Central memory CD8-positive, alpha-beta T cell (primary cell): Measurements from ENCODE around the gene ATP8B2.
A peak's percentile ranks its signal among the peaks of the same experiment; 100 is the strongest.

Source experiments
- ATAC-seq: fragments of 150-1000 bp; cut with Tn5 transposase; replicated peaks from 2 replicates; pipeline ENCODE4 v1.10.0; 2022; ENCODE audit warnings: mild to moderate bottlenecking, moderate FRiP score, moderate number of reproducible peaks; ENCODE audit not compliant: poor library complexity, severe bottlenecking; ENCODE audit errors: extremely low read depth
- DNase-seq, 2 donors: peaks; one replicate each; pipeline ENCODE4 v3.0.0; 2021; ENCODE audit warnings: low spot score in 2 of 2
- H3K27ac Mint-ChIP-seq: one replicate; pipeline ENCODE4 v1.8.0; 2022; ENCODE audit warnings: low read depth, mild to moderate bottlenecking, moderate library complexity, mixed read lengths
- H3K27me3 Mint-ChIP-seq: one replicate; pipeline ENCODE4 v1.8.0; 2022; ENCODE audit warnings: mixed read lengths
- H3K36me3 Mint-ChIP-seq: one replicate; pipeline ENCODE4 v1.8.0; 2022; ENCODE audit warnings: mild to moderate bottlenecking, moderate library complexity, mixed read lengths; ENCODE audit not compliant: insufficient read depth
- H3K4me1 Mint-ChIP-seq: one replicate; pipeline ENCODE4 v1.8.0; 2022; ENCODE audit warnings: mixed read lengths
- H3K4me3 Mint-ChIP-seq: one replicate; pipeline ENCODE4 v1.8.0; 2022; ENCODE audit warnings: mild to moderate bottlenecking, moderate library complexity, mixed read lengths
- H3K9me3 Mint-ChIP-seq: one replicate; pipeline ENCODE4 v1.8.0; 2022; ENCODE audit warnings: mixed read lengths

Gene ATP8B2

DNA sequence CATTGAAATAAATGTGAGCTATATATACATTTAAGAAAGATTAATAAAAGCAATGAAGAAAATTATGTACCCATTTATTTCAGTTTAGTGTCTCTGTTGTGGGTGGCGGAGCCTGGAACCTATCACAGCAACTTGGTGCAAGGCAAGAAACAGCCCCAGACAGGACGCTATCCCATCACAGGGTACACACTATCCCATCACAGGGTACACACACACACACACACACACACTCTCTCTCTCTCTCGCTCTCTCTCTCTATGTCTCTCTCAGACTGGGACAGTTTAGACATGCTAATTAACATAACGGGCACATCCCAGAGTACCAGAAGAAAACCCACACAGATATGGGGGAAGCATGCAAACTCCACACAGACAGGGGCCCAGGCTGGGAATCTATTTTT is 73.4 kb downstream of the ATP8B2 start:
- H3K4me1 Mint-ChIP-seq = peaks cover 34% of the 10 kb centered on the region
- no peaks in the 10 kb centered on the region for H3K27me3 Mint-ChIP-seq
- DNase-seq (no peak), ATAC-seq (no peak)
- H3K27ac Mint-ChIP-seq = peak overlapping the region; percentile 56
- H3K36me3 Mint-ChIP-seq = peaks cover 2% of the 10 kb centered on the region
- H3K4me3 Mint-ChIP-seq = no peak overlapping the region
- H3K9me3 Mint-ChIP-seq = no peaks in the 10 kb centered on the region

DNA sequence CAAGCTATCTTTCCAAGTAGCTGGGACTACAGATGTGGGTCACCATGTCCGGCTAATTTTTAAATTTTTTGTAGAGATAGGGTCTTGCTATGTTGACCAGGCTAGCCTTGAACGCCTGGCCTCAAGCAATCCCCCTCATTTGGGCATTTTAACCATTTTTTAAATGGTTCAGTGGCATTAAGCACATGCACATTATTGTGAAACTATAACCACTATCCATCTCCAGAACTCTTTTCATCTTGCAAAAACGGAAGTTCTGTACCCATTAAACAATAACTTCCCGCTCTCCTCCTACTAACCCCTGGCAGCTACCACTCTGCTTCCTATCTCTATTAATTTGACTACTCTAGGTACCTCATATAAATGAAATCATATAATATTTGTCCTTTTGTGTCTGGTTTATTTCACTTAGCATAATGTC is 75.1 kb downstream of the ATP8B2 start:
- ATAC-seq = no peak
- Mint-ChIP-seq H3K4me3 (no peak overlapping the region), H3K36me3 (peaks cover 3% of the 10 kb centered on the region), H3K27me3 (no peaks in the 10 kb centered on the region), H3K27ac (no peak overlapping the region), H3K9me3 (no peaks in the 10 kb centered on the region), H3K4me1 (peaks cover 48% of the 10 kb centered on the region)
- no peak for DNase-seq
